Activated naive CD8-positive, alpha-beta T cell treated with anti-CD3 and anti-CD28 coated beads, Interleukin-2, amount 50 U/mL, for 24 hours (primary cell): ENCODE results near the gene MOV10L1.
"Not testable (repeated sequence)": the region's sequence is repeated elsewhere in the genome, so short reads cannot be mapped to it uniquely, and the experiment has no call there.

Experiments used
- ATAC-seq: fragments of 150-1000 bp; cut with Tn5 transposase; one replicate; pipeline ENCODE4 v1.10.0; 2021
- DNase-seq: peaks from one replicate; pipeline ENCODE4 v3.0.0; 2021
- H3K27ac Mint-ChIP-seq: one replicate; pipeline ENCODE4 v1.8.0; 2021; ENCODE audit warnings: mild to moderate bottlenecking, mixed read lengths
- H3K27me3 Mint-ChIP-seq: one replicate; pipeline ENCODE4 v1.8.0; 2021; ENCODE audit warnings: mixed read lengths
- H3K36me3 Mint-ChIP-seq: one replicate; pipeline ENCODE4 v1.8.0; 2021; ENCODE audit warnings: low read depth, mixed read lengths
- H3K4me1 Mint-ChIP-seq: one replicate; pipeline ENCODE4 v1.8.0; 2021; ENCODE audit warnings: mixed read lengths
- H3K4me3 Mint-ChIP-seq: one replicate; pipeline ENCODE4 v1.8.0; 2021; ENCODE audit warnings: mild to moderate bottlenecking, moderate library complexity, mixed read lengths
- H3K9me3 Mint-ChIP-seq: one replicate; pipeline ENCODE4 v1.8.0; 2021; ENCODE audit warnings: mixed read lengths

Gene MOV10L1

GRCh38 chr22:50082961-50083461 is 6.8 kb upstream of the MOV10L1 start:
- no peaks in the 10 kb centered on the region for H3K9me3 Mint-ChIP-seq
- ATAC-seq = no peak
- no peak overlapping the region for H3K27ac Mint-ChIP-seq
- peaks cover 5% of the 10 kb centered on the region for H3K36me3 Mint-ChIP-seq
- H3K4me3 Mint-ChIP-seq = no peak overlapping the region
- no peaks in the 10 kb centered on the region for H3K4me1 Mint-ChIP-seq
- peaks cover 11% of the 10 kb centered on the region for H3K27me3 Mint-ChIP-seq
- no peak for DNase-seq

DNA sequence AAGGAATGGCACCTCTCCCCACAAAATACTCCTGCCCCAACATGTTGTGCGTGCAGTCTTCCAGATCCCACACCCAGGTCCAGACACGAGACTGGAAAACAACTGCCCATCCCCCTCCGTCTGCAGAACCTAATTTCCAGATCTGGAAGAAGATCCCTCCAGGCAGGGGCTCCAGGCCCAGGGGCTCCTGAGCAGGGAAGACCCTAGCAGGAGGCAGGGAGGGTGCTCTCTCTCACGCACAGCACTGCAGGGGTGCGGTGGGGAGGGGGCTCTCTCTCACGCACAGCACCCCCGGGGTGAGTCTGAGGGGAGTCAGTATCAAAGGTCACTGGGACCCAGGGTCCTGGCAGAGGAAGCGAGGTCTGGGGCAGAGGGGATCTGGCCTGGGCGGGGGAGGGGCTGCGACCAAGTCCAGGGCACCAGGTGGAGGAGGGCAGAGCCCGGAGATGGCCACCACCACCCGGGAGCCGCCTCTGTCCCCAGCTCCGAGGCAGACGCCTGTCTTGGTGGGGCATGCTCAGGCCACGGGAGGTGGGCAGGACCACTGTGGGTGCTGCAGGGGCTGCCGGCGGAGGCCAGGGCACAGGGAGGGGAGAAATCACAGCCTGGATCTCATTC is 6.2 kb upstream of the MOV10L1 start:
- Mint-ChIP-seq H3K9me3 (no peaks in the 10 kb centered on the region), H3K27me3 (peaks cover 11% of the 10 kb centered on the region), H3K27ac (no peak overlapping the region), H3K4me3 (no peak overlapping the region), H3K4me1 (no peaks in the 10 kb centered on the region), H3K36me3 (peaks cover 5% of the 10 kb centered on the region)
- ATAC-seq (no peak), DNase-seq (no peak)

GRCh38 chr22:50084080-50084477 is 5.7 kb upstream of the MOV10L1 start:
- Mint-ChIP-seq H3K9me3 (no peaks in the 10 kb centered on the region), H3K27ac (no peak overlapping the region), H3K36me3 (peaks cover 5% of the 10 kb centered on the region), H3K4me1 (no peaks in the 10 kb centered on the region), H3K27me3 (peaks cover 13% of the 10 kb centered on the region), H3K4me3 (no peak overlapping the region)
- no peak for ATAC-seq
- no peak for DNase-seq

DNA sequence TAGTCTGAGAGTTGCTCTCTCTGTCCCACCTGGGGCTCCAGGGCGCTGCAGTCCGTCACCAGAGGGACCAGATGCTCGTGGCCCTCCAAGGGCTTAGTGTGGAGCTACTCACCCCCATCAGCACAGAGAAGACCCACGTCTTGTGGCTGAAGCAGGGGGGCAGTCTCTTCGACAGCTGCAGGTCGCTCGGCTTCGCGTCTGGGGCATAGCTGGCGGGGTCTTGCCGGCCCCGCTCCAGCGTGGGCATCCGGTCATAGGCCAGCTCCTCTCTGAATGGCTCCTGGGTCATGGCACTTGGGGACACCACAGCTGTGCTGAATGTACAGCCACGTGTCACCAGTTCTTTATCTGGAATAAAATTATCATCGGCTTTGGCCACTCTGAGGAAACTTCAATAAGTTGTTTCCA is 5.2 kb upstream of the MOV10L1 start:
- no peaks in the 10 kb centered on the region for H3K9me3 Mint-ChIP-seq
- peaks cover 16% of the 10 kb centered on the region for H3K27me3 Mint-ChIP-seq
- H3K36me3 Mint-ChIP-seq = peaks cover 5% of the 10 kb centered on the region
- ATAC-seq (no peak), DNase-seq (no peak)
- H3K4me3 Mint-ChIP-seq = no peak overlapping the region
- H3K27ac Mint-ChIP-seq = no peak overlapping the region
- H3K4me1 Mint-ChIP-seq = no peaks in the 10 kb centered on the region

DNA sequence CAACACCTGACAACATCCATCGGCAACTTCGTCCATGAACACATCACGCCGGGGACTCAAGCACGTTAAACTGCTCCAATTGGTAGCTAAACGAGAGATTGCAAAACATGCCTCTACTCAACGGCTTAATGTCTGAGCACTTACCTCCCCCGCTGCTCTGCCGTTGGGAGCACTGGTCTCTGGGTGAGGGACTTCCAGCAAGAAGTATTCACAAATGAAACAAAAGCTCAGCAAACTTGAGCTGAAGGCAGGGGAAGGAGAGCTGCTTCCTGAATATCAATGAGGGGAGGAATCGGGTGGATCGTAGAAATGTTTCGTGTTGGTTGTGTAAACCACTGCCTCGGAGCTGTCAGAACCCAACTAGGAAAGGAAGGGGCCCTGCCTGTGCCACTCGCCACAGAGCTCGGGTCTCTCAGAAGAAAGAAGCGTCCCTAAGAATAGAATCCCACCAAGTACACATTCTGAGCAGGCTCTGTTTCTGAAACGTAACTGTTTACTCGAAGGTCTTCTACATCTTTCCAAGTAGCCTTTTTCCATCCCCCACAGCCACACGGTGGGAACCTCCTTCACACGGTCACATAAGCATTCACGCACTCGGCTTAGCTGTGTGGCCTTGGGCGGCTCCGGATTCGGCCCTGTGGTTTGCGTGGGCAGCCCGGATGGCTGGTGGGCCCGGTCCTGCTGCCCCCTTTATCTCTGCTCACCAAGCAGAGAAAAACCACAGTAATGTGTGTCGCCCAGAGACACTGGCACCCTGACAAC is 4.4 kb upstream of the MOV10L1 start, which contains the start of gene MLC1:
MLC1 (minus strand) TSS at position 216 of the 762 bp plus-strand sequence. CDS start 524 bp downstream, outside the sequence.
- Mint-ChIP-seq H3K36me3 (peaks cover 5% of the 10 kb centered on the region), H3K4me1 (no peaks in the 10 kb centered on the region), H3K4me3 (no peak within 1 kb of the TSS), H3K27ac (peak within 1 kb of the TSS; percentile 35), H3K27me3 (peaks cover 17% of the 10 kb centered on the region), H3K9me3 (no peaks in the 10 kb centered on the region)
- DNase-seq (peak; percentile 44), ATAC-seq (no peak)

GRCh38 chr22:50086526-50086925 is 3.3 kb upstream of the MOV10L1 start:
- H3K27me3 Mint-ChIP-seq = peaks cover 17% of the 10 kb centered on the region
- no peak for DNase-seq
- no peak overlapping the region for H3K4me3 Mint-ChIP-seq
- no peaks in the 10 kb centered on the region for H3K4me1 Mint-ChIP-seq
- no peak overlapping the region for H3K27ac Mint-ChIP-seq
- H3K36me3 Mint-ChIP-seq = peaks cover 5% of the 10 kb centered on the region
- ATAC-seq = no peak
- no peaks in the 10 kb centered on the region for H3K9me3 Mint-ChIP-seq

- ATAC-seq, H3K4me3 Mint-ChIP-seq: not testable (repeated sequence)
- peaks cover 17% of the 10 kb centered on the region for H3K27me3 Mint-ChIP-seq
These were observed 2.8 kb upstream of the MOV10L1 start for GRCh38 chr22:50086975-50087374.

GRCh38 chr22:50087646-50088045 is 2.2 kb upstream of the MOV10L1 start:
- no peak overlapping the region for H3K4me3 Mint-ChIP-seq
- no peak for ATAC-seq
- no peak overlapping the region for H3K27ac Mint-ChIP-seq

More at GRCh38 chr22:50086975-50087374, 2.8 kb upstream of the MOV10L1 start:
- H3K4me1 Mint-ChIP-seq, H3K36me3 Mint-ChIP-seq, H3K9me3 Mint-ChIP-seq, H3K27ac Mint-ChIP-seq, DNase-seq: not testable (repeated sequence)

GRCh38 chr22:50088096-50088495 is 1.7 kb upstream of the MOV10L1 start:
- DNase-seq (no peak), ATAC-seq (no peak)
- no peaks in the 10 kb centered on the region for H3K9me3 Mint-ChIP-seq
- H3K4me3 Mint-ChIP-seq = no peak overlapping the region
- H3K27me3 Mint-ChIP-seq = peaks cover 17% of the 10 kb centered on the region
- peaks cover 5% of the 10 kb centered on the region for H3K36me3 Mint-ChIP-seq
- no peaks in the 10 kb centered on the region for H3K4me1 Mint-ChIP-seq
- H3K27ac Mint-ChIP-seq = no peak overlapping the region

More at GRCh38 chr22:50087646-50088045, 2.2 kb upstream of the MOV10L1 start:
- Mint-ChIP-seq H3K9me3 (no peaks in the 10 kb centered on the region), H3K4me1 (no peaks in the 10 kb centered on the region), H3K36me3 (peaks cover 5% of the 10 kb centered on the region), H3K27me3 (peaks cover 17% of the 10 kb centered on the region)
- DNase-seq = no peak

GRCh38 chr22:50089231-50089630 is 575 bp upstream of the MOV10L1 start:
- DNase-seq (no peak), ATAC-seq (no peak)
- H3K4me1 Mint-ChIP-seq = no peaks in the 10 kb centered on the region
- no peaks in the 10 kb centered on the region for H3K9me3 Mint-ChIP-seq
- H3K36me3 Mint-ChIP-seq = peaks cover 5% of the 10 kb centered on the region
- peaks cover 17% of the 10 kb centered on the region for H3K27me3 Mint-ChIP-seq
- no peak overlapping the region for H3K27ac Mint-ChIP-seq
- H3K4me3 Mint-ChIP-seq = no peak overlapping the region

DNA sequence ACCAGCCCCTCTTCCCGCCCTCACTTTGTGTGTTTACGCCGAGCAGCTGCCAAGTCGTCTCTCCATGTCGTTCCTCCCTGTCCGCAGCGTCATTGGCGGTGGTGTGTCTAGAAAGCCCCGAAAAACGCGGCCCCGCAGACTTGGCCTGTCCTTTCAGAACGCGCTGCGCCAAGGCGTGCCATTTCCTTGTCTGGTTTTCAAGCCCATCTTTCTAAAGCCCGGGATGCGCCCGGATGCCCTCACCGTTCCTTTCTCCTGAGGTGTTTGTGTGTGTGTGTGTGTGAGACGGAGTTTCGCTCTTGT is 557 bp downstream of the MOV10L1 start:
- Mint-ChIP-seq H3K27ac (no peak overlapping the region), H3K27me3 (peaks cover 17% of the 10 kb centered on the region), H3K36me3 (peaks cover 5% of the 10 kb centered on the region), H3K4me3 (no peak overlapping the region), H3K4me1 (no peaks in the 10 kb centered on the region), H3K9me3 (no peaks in the 10 kb centered on the region)
- ATAC-seq = no peak
- DNase-seq = no peak

- no peak overlapping the region for H3K4me3 Mint-ChIP-seq
- peaks cover 19% of the 10 kb centered on the region for H3K27me3 Mint-ChIP-seq
- no peaks in the 10 kb centered on the region for H3K4me1 Mint-ChIP-seq
- H3K27ac Mint-ChIP-seq = no peak overlapping the region
- peaks cover 5% of the 10 kb centered on the region for H3K36me3 Mint-ChIP-seq
- DNase-seq (no peak), ATAC-seq (no peak)
- H3K9me3 Mint-ChIP-seq = no peaks in the 10 kb centered on the region
These were observed 1.4 kb downstream of the MOV10L1 start for GRCh38 chr22:50091092-50091768.

DNA sequence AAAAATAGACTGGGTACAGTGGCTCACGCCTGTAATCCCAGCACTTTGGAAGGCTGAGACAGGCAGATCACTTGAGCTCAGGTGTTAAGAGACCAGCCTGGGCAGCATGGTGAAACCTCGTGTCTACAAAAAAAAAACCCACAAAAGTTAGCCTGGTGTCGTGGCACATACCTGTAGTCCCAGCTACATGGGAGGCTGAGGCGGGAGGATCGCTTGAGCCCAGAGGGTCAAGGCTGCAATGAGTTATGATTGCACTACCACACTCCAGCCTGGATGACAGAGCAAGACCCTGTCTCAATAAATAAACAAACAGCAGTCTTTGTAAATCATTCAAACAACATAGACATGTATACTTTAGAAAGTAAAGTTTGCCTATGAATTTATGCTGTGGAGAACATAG is 2.5 kb downstream of the MOV10L1 start:
- Mint-ChIP-seq H3K9me3 (no peaks in the 10 kb centered on the region), H3K36me3 (no peaks in the 10 kb centered on the region), H3K27ac (no peak overlapping the region), H3K4me3 (no peak overlapping the region), H3K4me1 (no peaks in the 10 kb centered on the region), H3K27me3 (peaks cover 13% of the 10 kb centered on the region)
- ATAC-seq (no peak), DNase-seq (no peak)

GRCh38 chr22:50098052-50098451 is 8.2 kb downstream of the MOV10L1 start:
- H3K4me3 Mint-ChIP-seq = no peak overlapping the region
- H3K36me3 Mint-ChIP-seq = no peaks in the 10 kb centered on the region
- H3K27me3 Mint-ChIP-seq = peaks cover 6% of the 10 kb centered on the region
- no peaks in the 10 kb centered on the region for H3K9me3 Mint-ChIP-seq
- no peak overlapping the region for H3K27ac Mint-ChIP-seq
- DNase-seq = no peak
- no peak for ATAC-seq
- no peaks in the 10 kb centered on the region for H3K4me1 Mint-ChIP-seq
